GM12874 (cell line): ENCODE measurements around the gene SVEP1.

Source experiments
- TF ChIP-seq, protein P1 (sequence below): IDR thresholded peaks from 2 replicates; pipeline ENCODE4 v1.5.1; 2011; ENCODE audit warnings: low read depth, mild to moderate bottlenecking, control low read depth, low read length, moderate library complexity; ENCODE audit not compliant: insufficient read depth

SVEP1 gene

DNA sequence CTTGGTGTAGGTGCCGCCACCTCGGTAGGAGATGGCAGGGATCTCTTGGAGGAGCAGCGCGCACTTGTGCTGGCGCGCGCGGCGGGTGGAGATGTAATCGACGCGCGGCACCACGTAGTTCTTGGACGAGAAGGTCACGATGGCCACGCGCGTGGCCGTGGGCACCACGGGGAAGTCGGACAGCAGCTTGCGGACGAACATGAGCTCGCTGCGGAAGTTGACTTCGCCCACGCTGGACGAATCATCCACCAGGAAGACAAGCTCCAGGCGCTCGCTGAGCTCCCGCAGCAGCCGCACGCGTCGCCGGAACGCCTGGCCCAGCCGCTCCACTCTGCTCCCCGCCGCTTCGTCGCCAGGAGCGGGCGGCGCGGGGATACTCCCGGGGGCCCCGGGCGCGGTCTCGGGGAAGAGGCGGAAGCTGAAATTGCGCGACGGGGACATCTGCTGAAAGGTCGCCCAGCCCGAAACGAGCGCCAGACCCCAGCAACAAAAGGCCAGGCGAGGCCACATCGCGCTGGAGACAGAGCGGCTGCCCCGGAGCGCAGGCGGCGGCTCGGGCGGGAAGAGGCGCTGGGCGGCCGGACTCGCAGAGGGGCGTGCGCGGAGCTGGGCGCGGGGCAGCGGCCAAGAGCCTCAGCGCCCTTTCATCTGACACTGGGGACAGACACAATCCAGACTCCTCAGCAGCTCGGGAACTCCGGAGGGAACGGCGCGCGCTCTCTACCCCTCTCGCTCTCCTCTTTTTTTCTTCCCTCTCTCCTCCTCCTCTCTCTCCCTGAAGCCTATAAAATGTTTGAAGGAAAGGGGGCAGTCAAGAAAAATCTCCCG, at the start of gene SVEP1:
Gene SVEP1, minus strand, starts transcription at position 708 of the 828 bp plus-strand sequence. Its CDS starts 198 bp downstream, at position 510.
- TF ChIP-seq, protein P1, sequence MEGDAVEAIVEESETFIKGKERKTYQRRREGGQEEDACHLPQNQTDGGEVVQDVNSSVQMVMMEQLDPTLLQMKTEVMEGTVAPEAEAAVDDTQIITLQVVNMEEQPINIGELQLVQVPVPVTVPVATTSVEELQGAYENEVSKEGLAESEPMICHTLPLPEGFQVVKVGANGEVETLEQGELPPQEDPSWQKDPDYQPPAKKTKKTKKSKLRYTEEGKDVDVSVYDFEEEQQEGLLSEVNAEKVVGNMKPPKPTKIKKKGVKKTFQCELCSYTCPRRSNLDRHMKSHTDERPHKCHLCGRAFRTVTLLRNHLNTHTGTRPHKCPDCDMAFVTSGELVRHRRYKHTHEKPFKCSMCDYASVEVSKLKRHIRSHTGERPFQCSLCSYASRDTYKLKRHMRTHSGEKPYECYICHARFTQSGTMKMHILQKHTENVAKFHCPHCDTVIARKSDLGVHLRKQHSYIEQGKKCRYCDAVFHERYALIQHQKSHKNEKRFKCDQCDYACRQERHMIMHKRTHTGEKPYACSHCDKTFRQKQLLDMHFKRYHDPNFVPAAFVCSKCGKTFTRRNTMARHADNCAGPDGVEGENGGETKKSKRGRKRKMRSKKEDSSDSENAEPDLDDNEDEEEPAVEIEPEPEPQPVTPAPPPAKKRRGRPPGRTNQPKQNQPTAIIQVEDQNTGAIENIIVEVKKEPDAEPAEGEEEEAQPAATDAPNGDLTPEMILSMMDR, result no peak

GRCh38 chr9:110626101-110626829, 46.7 kb upstream of the SVEP1 start:
- TF ChIP-seq, protein P1, result no peak

DNA sequence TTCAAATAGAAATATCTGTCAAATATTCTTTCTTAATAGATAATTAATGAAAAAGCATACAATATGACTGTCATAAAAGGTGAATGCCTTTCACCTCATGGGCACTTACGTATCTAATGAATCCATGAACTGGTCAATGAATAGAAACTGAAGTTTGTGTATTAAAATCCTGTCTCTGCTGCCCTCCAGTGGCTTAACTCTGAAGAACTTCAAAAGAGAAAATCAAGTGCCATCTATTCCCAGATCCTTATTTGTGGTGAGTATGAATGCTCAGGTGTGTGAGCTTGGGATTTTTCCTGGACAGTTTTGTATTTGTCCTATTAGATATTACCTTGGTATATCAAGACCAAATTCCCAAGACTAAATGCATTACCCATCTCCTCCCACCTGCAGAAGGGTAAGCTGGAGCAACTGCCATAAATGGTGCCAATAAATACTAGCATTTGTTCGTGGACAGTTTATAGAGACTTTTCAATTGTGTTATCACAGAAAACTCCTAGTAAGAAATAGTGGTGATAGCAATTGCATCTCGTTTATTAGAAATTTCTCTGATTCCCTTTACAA, 44.0 kb upstream of the SVEP1 start:
- TF ChIP-seq, protein P1, result peak; percentile 40

DNA sequence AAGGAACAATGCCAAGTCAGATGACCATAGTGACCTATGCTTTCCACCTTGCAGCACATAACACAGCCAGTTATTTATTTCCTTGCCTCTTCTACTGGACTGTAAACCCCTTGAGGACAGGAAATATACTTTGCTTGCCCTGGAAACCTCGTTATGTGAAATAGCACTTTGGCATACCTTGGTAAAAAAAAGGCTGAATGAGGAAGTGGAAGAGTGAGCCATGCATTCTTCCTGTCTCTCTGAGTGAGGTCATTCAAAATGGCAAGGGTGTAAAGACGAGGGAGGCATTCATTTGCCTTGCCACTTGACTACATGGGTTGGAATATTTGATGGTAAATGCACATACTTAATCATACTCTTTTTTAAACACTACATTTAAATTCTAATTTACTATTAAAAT, 42.8 kb upstream of the SVEP1 start:
- TF ChIP-seq, protein P1, result no peak

GRCh38 chr9:110620726-110621125, 41.2 kb upstream of the SVEP1 start:
- TF ChIP-seq, protein P1, result no peak

DNA sequence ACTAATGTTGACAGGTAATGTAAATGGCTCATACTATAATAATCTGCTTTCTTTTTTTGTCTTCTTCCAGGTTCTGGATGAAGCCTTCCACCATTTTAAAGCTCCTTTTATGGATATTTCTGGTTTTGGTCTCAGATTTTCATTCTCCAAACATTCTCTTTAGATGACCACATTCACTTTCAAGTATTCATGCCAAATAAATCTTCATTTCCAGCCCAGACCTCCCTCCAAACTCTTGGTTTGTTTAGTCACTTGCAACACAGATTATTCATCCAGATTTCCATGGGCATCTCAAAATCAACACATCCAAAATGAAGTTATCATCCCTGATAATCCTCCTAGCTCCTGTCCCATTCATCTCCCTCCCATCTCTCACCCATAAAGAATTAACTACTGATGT, 40.3 kb upstream of the SVEP1 start:
- TF ChIP-seq, protein P1, result no peak

DNA sequence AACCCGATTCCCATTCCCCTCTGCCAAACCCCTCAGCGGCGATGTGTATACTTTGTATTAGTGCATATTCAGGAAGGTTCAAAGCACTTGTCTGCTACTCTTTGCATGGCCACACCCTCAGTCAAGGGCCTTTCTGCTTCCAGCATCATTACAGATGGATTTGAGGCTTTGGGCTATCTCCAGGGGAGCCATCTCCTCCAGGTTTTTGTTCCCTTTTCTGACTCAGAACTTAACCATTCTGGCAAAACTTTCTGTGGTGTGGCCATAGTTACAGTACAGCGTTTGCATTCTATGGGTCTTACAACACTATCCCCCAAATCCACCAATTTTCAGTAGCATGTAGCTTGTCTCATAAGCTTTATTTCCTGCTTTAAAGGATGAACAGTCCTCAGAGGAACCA, 36.0 kb upstream of the SVEP1 start:
- TF ChIP-seq, protein P1, result no peak
